Ishikawa (cell line): ENCODE measurements around the gene PRRT1B.

Experiments used
- CREB1 ChIP-seq: IDR thresholded peaks from 2 replicates; pipeline ENCODE4 v1.6.1; 2012; ENCODE audit warnings: low read depth
- EGR1 ChIP-seq: IDR thresholded peaks from 2 replicates; pipeline ENCODE4 v1.6.1; 2012
- NFIC ChIP-seq: IDR thresholded peaks from 2 replicates; pipeline ENCODE4 v1.6.1; 2012
- REST ChIP-seq: IDR thresholded peaks from 2 replicates; pipeline ENCODE4 v1.6.1; 2012; ENCODE audit warnings: low read depth, mild to moderate bottlenecking
- TAF1 ChIP-seq: IDR thresholded peaks from 2 replicates; pipeline ENCODE4 v1.6.1; 2012; ENCODE audit warnings: low read depth, mild to moderate bottlenecking
- YY1 ChIP-seq: IDR thresholded peaks from 2 replicates; pipeline ENCODE4 v1.6.1; 2012; ENCODE audit warnings: low read depth
- TF ChIP-seq, protein P1 (sequence below): IDR thresholded peaks from 2 replicates; pipeline ENCODE4 v1.6.1; 2012

- TF ChIP-seq CREB1 = no peak
- TF ChIP-seq REST = no peak
- TF ChIP-seq, protein P1, sequence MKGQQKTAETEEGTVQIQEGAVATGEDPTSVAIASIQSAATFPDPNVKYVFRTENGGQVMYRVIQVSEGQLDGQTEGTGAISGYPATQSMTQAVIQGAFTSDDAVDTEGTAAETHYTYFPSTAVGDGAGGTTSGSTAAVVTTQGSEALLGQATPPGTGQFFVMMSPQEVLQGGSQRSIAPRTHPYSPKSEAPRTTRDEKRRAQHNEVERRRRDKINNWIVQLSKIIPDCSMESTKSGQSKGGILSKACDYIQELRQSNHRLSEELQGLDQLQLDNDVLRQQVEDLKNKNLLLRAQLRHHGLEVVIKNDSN = no peak
- TF ChIP-seq TAF1 = no peak
- TF ChIP-seq NFIC = no peak
- no peak for TF ChIP-seq YY1
- no peak for TF ChIP-seq EGR1
These were observed 50.5 kb downstream of the PRRT1B start for GRCh38 chr9:131595696-131596429.
